Gastroesophageal sphincter (tissue), 4 donors: ENCODE results near the gene SPOP. TPM values are rescaled to one million over a fixed set of nuclear protein-coding genes. Genes with fewer than 3 reads are reported as not detected.
A peak's percentile ranks its signal among the peaks of the same experiment; 100 is the strongest.

Experiments
- ATAC-seq: fragments of 150-250 bp; one replicate; pipeline ENCODE4 v1.9.1; 2016; ENCODE audit warnings: mild to moderate bottlenecking, moderate library complexity
- H3K27ac ChIP-seq, 4 donors: fragments of 200-600 bp; sonication (generic) in 3 of 4; 1 replicate in 3 of 4; 2 replicates in 1 of 4; pipeline ENCODE4 v1.5.1; 2016 to 2019
- H3K27me3 ChIP-seq: fragments of 200-600 bp; sonication (generic); one replicate; pipeline ENCODE4 v1.5.1; 2019
- H3K36me3 ChIP-seq, 2 donors: fragments of 200-600 bp; sonication (generic); one replicate each; pipeline ENCODE4 v1.5.1; 2019; ENCODE audit warnings: control low read depth in 1 of 2
- H3K4me1 ChIP-seq, 3 donors: fragments of 200-600 bp; sonication (generic); 1 replicate in 2 of 3; 2 replicates in 1 of 3; pipeline ENCODE4 v1.5.1; 2016 to 2019; ENCODE audit warnings: control low read depth in 2 of 3
- H3K4me3 ChIP-seq, 2 donors: fragments of 200-600 bp; sonication (generic); one replicate each; pipeline ENCODE4 v1.5.1; 2019; ENCODE audit warnings: mild to moderate bottlenecking in 1 of 2, moderate library complexity in 1 of 2
- H3K9me3 ChIP-seq, 3 donors: fragments of 200-600 bp; sonication (generic); one replicate each; pipeline ENCODE4 v1.5.1; 2017 to 2019; ENCODE audit warnings: control low read depth in 2 of 3
- EP300 ChIP-seq: sonication (generic); formaldehyde crosslinking; IDR thresholded peaks from one replicate; pipeline ENCODE4 v1.6.1; 2017; ENCODE audit warnings: antibody characterized with exemption, mild to moderate bottlenecking
- POLR2A ChIP-seq, 2 donors: fragments of 450-650 bp; IDR thresholded peaks; one replicate each; pipeline ENCODE4 v1.6.1; 2017; ENCODE audit warnings: antibody characterized with exemption in 2 of 2, mild to moderate bottlenecking in 2 of 2, moderate library complexity in 1 of 2
- POLR2AphosphoS5 ChIP-seq: sonication (generic); formaldehyde crosslinking; IDR thresholded peaks from one replicate; pipeline ENCODE4 v1.6.1; 2017; ENCODE audit warnings: antibody characterized with exemption
- WGBS, 2 donors: methylation state at CpG; one replicate each; pipeline ENCODE4 v1.1.5; 2018; ENCODE audit warnings: low coverage in 1 of 2; 5-methylcytosine and 5-hydroxymethylcytosine counted together
- total RNA-seq, 4 donors: library from RNA; depleted of rRNA; stranded (reverse); fragments of >200 nt; gene quantifications; one replicate each; pipeline ENCODE4 v1.1.0, GENCODE V29; 2016
- TF ChIP-seq, protein P1 (sequence below), 4 experiments: fragments of 200-600 bp in 2 of 4; fragments of 450-650 bp in 2 of 4; sonication (generic) in 1 of 4; IDR thresholded peaks; one replicate each; pipeline ENCODE4 v1.5.1; 2017 to 2019; ENCODE audit warnings: antibody characterized with exemption in 4 of 4, mild to moderate bottlenecking in 2 of 4, moderate library complexity in 2 of 4

The SPOP gene
- total RNA-seq, 4 donors from 2014 or later: 159 to 268 (median 176) TPM

- Histone ChIP-seq H3K36me3 (no peaks in the 10 kb centered on the region), H3K4me3 (peak overlapping the region in 1 of 2 donors; percentile 1), H3K27ac (peak overlapping the region; percentile 81 to 91 (median 88)), H3K27me3 (no peaks in the 10 kb centered on the region), H3K4me1 (peaks cover 7 to 49% (median 11%) of the 10 kb centered on the region in 3 donors), H3K9me3 (no peaks in the 10 kb centered on the region)
- no peak for ATAC-seq
- TF ChIP-seq, protein P1, sequence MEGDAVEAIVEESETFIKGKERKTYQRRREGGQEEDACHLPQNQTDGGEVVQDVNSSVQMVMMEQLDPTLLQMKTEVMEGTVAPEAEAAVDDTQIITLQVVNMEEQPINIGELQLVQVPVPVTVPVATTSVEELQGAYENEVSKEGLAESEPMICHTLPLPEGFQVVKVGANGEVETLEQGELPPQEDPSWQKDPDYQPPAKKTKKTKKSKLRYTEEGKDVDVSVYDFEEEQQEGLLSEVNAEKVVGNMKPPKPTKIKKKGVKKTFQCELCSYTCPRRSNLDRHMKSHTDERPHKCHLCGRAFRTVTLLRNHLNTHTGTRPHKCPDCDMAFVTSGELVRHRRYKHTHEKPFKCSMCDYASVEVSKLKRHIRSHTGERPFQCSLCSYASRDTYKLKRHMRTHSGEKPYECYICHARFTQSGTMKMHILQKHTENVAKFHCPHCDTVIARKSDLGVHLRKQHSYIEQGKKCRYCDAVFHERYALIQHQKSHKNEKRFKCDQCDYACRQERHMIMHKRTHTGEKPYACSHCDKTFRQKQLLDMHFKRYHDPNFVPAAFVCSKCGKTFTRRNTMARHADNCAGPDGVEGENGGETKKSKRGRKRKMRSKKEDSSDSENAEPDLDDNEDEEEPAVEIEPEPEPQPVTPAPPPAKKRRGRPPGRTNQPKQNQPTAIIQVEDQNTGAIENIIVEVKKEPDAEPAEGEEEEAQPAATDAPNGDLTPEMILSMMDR (IDR thresholded peaks at IDR 0.05): peak in 1 of 4 experiments; percentile 10
- TF ChIP-seq POLR2AphosphoS5 (no peak), EP300 (no peak), POLR2A (IDR thresholded peaks at IDR 0.05) (no peak)
- WGBS, 2 donors: 67 to 69% methylated on average over 4 to 5 of the region's 5 CpGs
These were observed 111.2 kb downstream of the SPOP start for GRCh38 chr17:49566668-49567071.

DNA sequence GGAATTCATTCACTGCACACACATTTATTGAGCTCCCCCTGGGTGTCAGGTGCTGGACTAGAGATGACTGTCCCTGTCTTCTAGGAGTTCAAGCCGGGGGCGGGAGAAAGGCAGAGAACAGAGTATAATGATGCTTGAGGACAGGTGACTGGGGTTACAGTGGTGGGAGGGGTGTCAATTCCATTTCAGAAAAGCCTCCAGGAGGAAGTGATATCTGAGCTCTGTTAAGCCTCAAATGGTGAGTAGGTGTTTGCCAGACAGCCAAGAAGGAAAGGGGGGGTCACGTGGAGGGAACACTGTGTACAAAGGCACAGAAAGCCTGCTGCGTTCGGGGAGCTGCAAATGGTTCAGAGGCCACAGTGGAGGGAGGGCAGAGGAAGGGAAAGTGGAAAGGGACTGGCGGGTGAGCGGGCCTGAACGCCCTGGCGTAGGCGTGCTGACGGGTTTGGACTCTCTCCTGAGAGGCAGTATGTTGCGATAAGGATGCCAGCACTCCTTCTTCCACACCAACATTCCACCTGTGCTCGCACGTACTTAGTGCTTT is 111.9 kb downstream of the SPOP start:
- WGBS, 2 donors: 7 to 8% methylated on average over 12 to 13 of the region's 14 CpGs
- TF ChIP-seq EP300: peak; percentile 92
- TF ChIP-seq POLR2AphosphoS5: peak; percentile 99
- no peak for TF ChIP-seq POLR2A (IDR thresholded peaks at IDR 0.05)
- TF ChIP-seq, protein P1 (IDR thresholded peaks at IDR 0.05): peak in 1 of 4 experiments; percentile 12
- peak; percentile 86 for ATAC-seq
- Histone ChIP-seq H3K4me1 (peaks cover 7 to 49% (median 11%) of the 10 kb centered on the region in 3 donors), H3K27ac (peak overlapping the region; percentile 81 to 91 (median 88)), H3K36me3 (no peaks in the 10 kb centered on the region), H3K27me3 (no peaks in the 10 kb centered on the region), H3K9me3 (no peaks in the 10 kb centered on the region), H3K4me3 (peak overlapping the region in 1 of 2 donors; percentile 1)

GRCh38 chr17:49564638-49565037 is 113.3 kb downstream of the SPOP start:
- H3K27me3 ChIP-seq: no peaks in the 10 kb centered on the region
- no peaks in the 10 kb centered on the region for H3K9me3 ChIP-seq
- H3K27ac ChIP-seq: peak overlapping the region in 2 of 4 donors; percentile 35 to 87
- peaks cover 7 to 39% (median 10%) of the 10 kb centered on the region in 3 donors for H3K4me1 ChIP-seq
- H3K4me3 ChIP-seq: no peak overlapping the region
- TF ChIP-seq, protein P1 (IDR thresholded peaks at IDR 0.05): no peak
- TF ChIP-seq POLR2AphosphoS5: no peak
- TF ChIP-seq POLR2A (IDR thresholded peaks at IDR 0.05): no peak
- TF ChIP-seq EP300: no peak
- no peak for ATAC-seq
- 67 to 87% methylated on average over 4 of the region's 4 CpGs for WGBS, 2 donors
- no peaks in the 10 kb centered on the region for H3K36me3 ChIP-seq

DNA sequence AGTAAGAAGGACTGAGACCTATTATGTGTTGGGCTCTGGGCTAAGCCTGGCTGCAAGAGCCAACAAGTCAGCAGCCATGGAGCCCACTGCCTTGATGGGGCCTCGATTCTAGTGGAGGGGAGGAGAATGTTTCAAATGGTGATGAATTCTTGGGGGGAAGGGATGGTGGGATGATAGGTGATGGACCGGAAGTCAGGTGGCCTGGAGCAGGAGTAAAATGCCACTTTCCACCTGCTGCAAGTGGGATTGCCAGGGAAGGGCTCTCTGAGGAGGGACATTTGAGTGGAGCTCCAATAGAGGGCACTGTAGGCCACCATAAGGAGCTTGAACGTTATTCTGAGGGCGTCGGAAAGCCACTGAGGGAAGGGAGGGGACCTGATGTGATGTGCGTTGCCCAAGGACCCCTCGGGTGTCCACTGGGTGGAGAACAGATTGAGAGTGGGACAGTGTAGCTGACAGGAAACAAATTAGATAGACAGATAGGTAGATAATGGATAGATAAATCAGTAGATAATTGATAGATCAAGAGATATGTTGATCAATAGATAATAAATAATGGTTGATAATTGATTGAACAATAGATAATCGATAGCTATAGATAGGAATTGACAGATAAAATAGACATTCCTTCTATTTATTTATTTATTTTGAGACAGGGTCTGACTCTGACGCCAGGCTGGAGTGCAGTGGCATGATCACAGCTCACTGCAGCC is 120.4 kb downstream of the SPOP start:
- no peak for TF ChIP-seq POLR2A (IDR thresholded peaks at IDR 0.05)
- TF ChIP-seq, protein P1 (IDR thresholded peaks at IDR 0.05): peak; percentile 16 to 65 (median 48)
- TF ChIP-seq EP300: no peak
- H3K27ac ChIP-seq: no peak overlapping the region
- ATAC-seq: no peak
- WGBS, 2 donors: 18 to 24% methylated on average over 9 of the region's 9 CpGs
- no peaks in the 10 kb centered on the region for H3K9me3 ChIP-seq
- H3K36me3 ChIP-seq: no peaks in the 10 kb centered on the region
- peaks cover 0 to 10% (median 0%) of the 10 kb centered on the region in 3 donors for H3K4me1 ChIP-seq
- H3K27me3 ChIP-seq: peaks cover 6% of the 10 kb centered on the region
- no peak overlapping the region for H3K4me3 ChIP-seq
